HepG2 (cell line): Measurements from ENCODE around the gene ALOX15. TPM values are rescaled to one million over a fixed set of nuclear protein-coding genes. Genes with fewer than 3 reads are reported as not detected.

Source experiments
- ATAC-seq: fragments of 200-7000 bp; cut with Tn5 transposase; 3 replicates; pipeline ENCODE4 v1.9.1; 2020; ENCODE audit warnings: mild to moderate bottlenecking, moderate library complexity
- BruUV-seq: library from RNA; stranded (reverse); fragments of 400-500 nt; replicated peaks from 2 replicates; lab custom pipeline; 2021; lab: Mats Ljungman, UMichigan
- CTCF ChIA-PET: fragments of 300-600 bp; formaldehyde crosslinking; extraction: SDS; loops from one replicate; lab custom pipeline; 2021; ENCODE audit warnings: low total read pairs, inconsistent platforms, low intra/inter-chr PET ratio; lab: Yijun Ruan, JAX
- POLR2A ChIA-PET: fragments of 350-600 bp; sonication (Branson Sonifier 250); formaldehyde crosslinking; loops from one replicate; lab custom pipeline; 2020; ENCODE audit warnings: antibody characterized with exemption, inconsistent platforms; lab: Yijun Ruan, JAX
- DNase-seq: peaks from one replicate; pipeline ENCODE4 v3.0.0-alpha.2; 2015; ENCODE audit warnings: low spot score
- FAIRE-seq: peaks from 3 replicates; lab custom pipeline; 2011; peaks lifted over from hg19 to GRCh38; lab: Jason Lieb, UNC
- H2AFZ ChIP-seq: one replicate; pipeline ENCODE4 v1.6.1; 2011; ENCODE audit warnings: low read length, inconsistent platforms
- H3K27ac ChIP-seq: fragments of 300-600 bp; 3 replicates; pipeline ENCODE4 v1.8.0; 2011; ENCODE audit warnings: mixed run types, mild to moderate bottlenecking, mixed read lengths, low read length, inconsistent platforms; ENCODE audit not compliant: insufficient read depth; ENCODE audit errors: extremely low read length
- H3K27me3 ChIP-seq, 2 experiments: fragments of 200-600 bp in 1 of 2; 2 replicates in 1 of 2; 3 replicates in 1 of 2; pipeline versions ENCODE4 v1.6.0 to v1.8.0; 2011; ENCODE audit warnings: low read length in 2 of 2, mild to moderate bottlenecking in 2 of 2, moderate library complexity in 2 of 2, inconsistent platforms in 1 of 2; ENCODE audit not compliant: insufficient read depth in 2 of 2, control insufficient read depth in 1 of 2
- H3K36me3 ChIP-seq, 2 experiments: fragments of 200-600 bp in 1 of 2; replicated peaks in 1 of 2; 2 replicates in 1 of 2; 3 replicates in 1 of 2; pipeline versions ENCODE4 v1.5.1 to v1.8.0; 2011; ENCODE audit warnings: low read length in 2 of 2, inconsistent platforms in 1 of 2; ENCODE audit not compliant: insufficient read depth in 2 of 2, control insufficient read depth in 1 of 2
- H3K4me1 ChIP-seq: 2 replicates; pipeline ENCODE4 v1.5.1; 2012; ENCODE audit warnings: low read length, inconsistent platforms; ENCODE audit not compliant: insufficient read depth
- H3K4me2 ChIP-seq: 2 replicates; pipeline ENCODE4 v1.6.0; 2011; ENCODE audit warnings: low read depth, low read length, inconsistent platforms
- H3K4me3 ChIP-seq, 3 experiments: fragments of 200-600 bp in 1 of 3; sonication (generic), shearing (Covaris generic) in 1 of 3; replicated peaks in 1 of 3; 2 replicates each; pipeline ENCODE4 v1.5.1; 2011 to 2016; ENCODE audit warnings: low read length in 3 of 3, inconsistent platforms in 2 of 3, low read depth in 2 of 3, mild to moderate bottlenecking in 2 of 3, control low read depth in 1 of 3, mixed read lengths in 1 of 3; ENCODE audit not compliant: insufficient read depth in 1 of 3
- H3K79me2 ChIP-seq: one replicate; pipeline ENCODE4 v1.6.1; 2011; ENCODE audit warnings: low read length, inconsistent platforms; ENCODE audit not compliant: insufficient read depth
- H3K9ac ChIP-seq: 2 replicates; pipeline ENCODE4 v1.6.0; 2011; ENCODE audit warnings: mild to moderate bottlenecking, low read depth, low read length, inconsistent platforms; ENCODE audit not compliant: insufficient read depth
- H3K9me3 ChIP-seq: 2 replicates; pipeline ENCODE4 v1.5.1; 2012; ENCODE audit warnings: mild to moderate bottlenecking, low read length
- H4K20me1 ChIP-seq: 2 replicates; pipeline ENCODE4 v1.6.0; 2011; ENCODE audit warnings: inconsistent platforms, mild to moderate bottlenecking, low read length, moderate library complexity; ENCODE audit not compliant: insufficient read depth
- ATF1 ChIP-seq: IDR thresholded peaks from 2 replicates; pipeline ENCODE4 v1.6.1; 2016; ENCODE audit warnings: mild to moderate bottlenecking, control low read depth
- CENPBD1 ChIP-seq: sonication (generic); formaldehyde crosslinking; IDR thresholded peaks from 2 replicates; pipeline ENCODE4 v1.8.0; 2022; ENCODE audit warnings: missing genetic modification reagents, low read depth, mild to moderate bottlenecking, borderline replicate concordance
- CENPT ChIP-seq: sonication (generic); formaldehyde crosslinking; IDR thresholded peaks from 2 replicates; pipeline ENCODE4 v1.8.0; 2022; ENCODE audit warnings: low read depth, mild to moderate bottlenecking, moderate library complexity, missing genetic modification reagents
- CHCHD3 ChIP-seq: sonication (generic); formaldehyde crosslinking; IDR thresholded peaks from 2 replicates; pipeline ENCODE4 v1.8.0; 2022; ENCODE audit warnings: mild to moderate bottlenecking, missing genetic modification reagents, moderate library complexity
- IKZF1 ChIP-seq: fragments of 450-650 bp; IDR thresholded peaks from 2 replicates; pipeline ENCODE4 v1.7.1; 2016
- SCMH1 ChIP-seq: sonication (generic); formaldehyde crosslinking; IDR thresholded peaks from 2 replicates; pipeline ENCODE4 v1.9.0; 2021; ENCODE audit warnings: missing genetic modification reagents, mild to moderate bottlenecking, borderline replicate concordance
- SOX13 ChIP-seq, 3 experiments: fragments of 450-650 bp in 1 of 3; sonication (generic) in 1 of 3; formaldehyde crosslinking in 1 of 3; IDR thresholded peaks in 2 of 3; conservative IDR thresholded peaks in 1 of 3; 2 replicates each; pipeline versions ENCODE4 v1.5.0 to v1.6.1; 2016 to 2020; ENCODE audit warnings: antibody characterized with exemption in 1 of 3, mild to moderate bottlenecking in 1 of 3, missing compliant biosample characterization in 1 of 3, missing genetic modification reagents in 1 of 3, moderate library complexity in 1 of 3
- SRSF9 ChIP-seq: fragments of 200-400 bp; formaldehyde crosslinking; IDR thresholded peaks from 2 replicates; pipeline ENCODE4 v1.6.1; 2018; ENCODE audit warnings: borderline replicate concordance, mild to moderate bottlenecking, low read depth, low read length; ENCODE audit not compliant: insufficient read depth, poor library complexity, severe bottlenecking
- TEAD2 ChIP-seq: sonication (generic); formaldehyde crosslinking; IDR thresholded peaks from 2 replicates; pipeline ENCODE4 v1.9.0; 2021; ENCODE audit warnings: missing genetic modification reagents
- THYN1 ChIP-seq: sonication (generic); formaldehyde crosslinking; IDR thresholded peaks from 2 replicates; pipeline ENCODE4 v1.8.1; 2023; ENCODE audit warnings: low read depth, mild to moderate bottlenecking, moderate library complexity, missing genetic modification reagents, borderline replicate concordance
- TOPORS ChIP-seq: sonication (generic); formaldehyde crosslinking; IDR thresholded peaks from 2 replicates; pipeline ENCODE4 v1.8.0; 2023; ENCODE audit warnings: mild to moderate bottlenecking, missing genetic modification reagents
- ZBTB14 ChIP-seq: sonication (generic); formaldehyde crosslinking; IDR thresholded peaks from 2 replicates; pipeline ENCODE4 v1.4.0; 2020; ENCODE audit warnings: missing genetic modification reagents
- ZNF101 ChIP-seq: sonication (generic); formaldehyde crosslinking; IDR thresholded peaks from 2 replicates; pipeline ENCODE4 v1.4.0; 2020; ENCODE audit warnings: mild to moderate bottlenecking, low read depth, missing genetic modification reagents, borderline replicate concordance
- ZNF775 ChIP-seq: sonication (generic); formaldehyde crosslinking; IDR thresholded peaks from 2 replicates; pipeline ENCODE4 v1.4.0; 2020; ENCODE audit warnings: missing genetic modification reagents, mild to moderate bottlenecking, moderate library complexity, borderline replicate concordance
- ZNF782 ChIP-seq: sonication (generic); formaldehyde crosslinking; IDR thresholded peaks from 2 replicates; pipeline ENCODE4 v1.4.0; 2020; ENCODE audit warnings: missing genetic modification reagents, mild to moderate bottlenecking, borderline replicate concordance
- ZNF839 ChIP-seq: sonication (generic); formaldehyde crosslinking; IDR thresholded peaks from 2 replicates; pipeline ENCODE4 v1.4.0; 2020; ENCODE audit warnings: missing genetic modification reagents, mild to moderate bottlenecking, borderline replicate concordance
- WGBS: methylation state at CpG from one replicate; pipeline ENCODE4 v1.1.6; 2017; ENCODE audit warnings: low lambda C conversion rate; 5-methylcytosine and 5-hydroxymethylcytosine counted together
- in situ Hi-C: cut with HindIII; loops from 2 replicates; pipeline ENCODE4 v1.10.0; 2017; ENCODE audit warnings: low pct_unique_long_range_greater_than_20kb; ENCODE audit not compliant: extremely low pct_ligation_motif_present
- intact Hi-C: fragments of 100-400 bp; cut with micrococcal nuclease; formaldehyde crosslinking; loops from one replicate; pipeline ENCODE4 v1.10.0; 2022; ENCODE audit not compliant: unreplicated experiment
- polyA plus RNA-seq, 8 experiments: library from polyadenylated mRNA; depleted of rRNA in 3 of 8; stranded (reverse) in 7 of 8; unstranded in 1 of 8; fragments of >200 nt; fragmentation: Illumina TruSeq in 4 of 8; extraction: Trizol in 4 of 8; gene quantifications; 2 replicates each; pipeline versions ENCODE4 v1.2.1 to v1.2.3, GENCODE V29; 2011 to 2016; ENCODE audit warnings: low read depth in 4 of 8, missing spikeins in 1 of 8, mixed read lengths in 1 of 8; ENCODE audit not compliant: insufficient read depth in 1 of 8
- total RNA-seq, 5 experiments: library from RNA; depleted of rRNA; stranded (reverse); fragments of >200 nt; fragmentation: Illumina TruSeq; extraction: Trizol; gene quantifications; 2 replicates each; pipeline ENCODE4 v1.2.3, GENCODE V29; 2016; ENCODE audit warnings: low read depth in 1 of 5

The ALOX15 gene
- total and polyA plus RNA-seq, 2 of the 13 experiments (the other 11 are each of a cell fraction or from before 2014, with no cell fraction given), result 0.04 TPM; not detected in 1

- no peaks in the 10 kb centered on the region for H4K20me1 ChIP-seq
- FAIRE-seq, result no peak
- in situ Hi-C loops, result loop anchor here (5.0 kb wide), 1 partner anchor 53 kb away; no protein-coding TSS in a partner anchor
- ChIA-PET POLR2A (no interaction called here), CTCF (no interaction called here)
- H3K4me1 ChIP-seq, result peaks cover 11% of the 10 kb centered on the region
- TF ChIP-seq ZNF782 (CRISPR knock-in tag) (no peak), ZNF101 (no peak), SRSF9 (peak; percentile 68)
- TF ChIP-seq, all 625 proteins: peak for 1
- no peak for ATAC-seq
- no peaks in the 10 kb centered on the region for H3K79me2 ChIP-seq
- no peaks in the 10 kb centered on the region for H3K36me3 ChIP-seq
- peaks cover 0 to 3% of the 10 kb centered on the region in 2 experiments; a peak in 1 of 5 replicates for H3K27me3 ChIP-seq
- H3K4me2 ChIP-seq, result no peak overlapping the region
- H2AFZ ChIP-seq, result no peak overlapping the region
- DNase-seq, result no peak
- 84% methylated on average over 4 of the region's 4 CpGs for WGBS
- H3K9me3 ChIP-seq, result no peaks in the 10 kb centered on the region
- H3K27ac ChIP-seq, result no peak overlapping the region
- no TSS peak for BruUV-seq
- no peak overlapping the region for H3K9ac ChIP-seq
- intact Hi-C loops, result no loop called here
- no peak overlapping the region for H3K4me3 ChIP-seq
Measured at GRCh38 chr17:4620531-4621101, 20.9 kb downstream of the ALOX15 start.

- in situ Hi-C loops, result no loop called here
- DNase-seq (no peak), ATAC-seq (no peak), FAIRE-seq (no peak)
- intact Hi-C loops, result no loop called here
- ChIA-PET CTCF (no interaction called here), POLR2A (no interaction called here)
- H3K4me3 ChIP-seq, result no peak overlapping the region
- H3K4me1 ChIP-seq, result peaks cover 9% of the 10 kb centered on the region
- no peak overlapping the region for H3K9ac ChIP-seq
- no peaks in the 10 kb centered on the region; a peak in 1 of 5 replicates for H3K27me3 ChIP-seq
- no peak overlapping the region for H3K27ac ChIP-seq
- 55% methylated on average over 15 of the region's 15 CpGs for WGBS
- no peak overlapping the region for H2AFZ ChIP-seq
- H3K36me3 ChIP-seq, result no peaks in the 10 kb centered on the region
- BruUV-seq, result no TSS peak
- no peak overlapping the region for H3K4me2 ChIP-seq
- H4K20me1 ChIP-seq, result no peaks in the 10 kb centered on the region
- no peaks in the 10 kb centered on the region for H3K9me3 ChIP-seq
- H3K79me2 ChIP-seq, result no peaks in the 10 kb centered on the region
- no peak for TF ChIP-seq SCMH1 (CRISPR knock-in tag)
- no peak for TF ChIP-seq THYN1 (CRISPR knock-in tag)
- no peak for TF ChIP-seq ZNF775 (CRISPR knock-in tag)
- no peak for TF ChIP-seq TEAD2
- TF ChIP-seq CENPBD1 (CRISPR knock-in tag), result no peak
- TF ChIP-seq CHCHD3 (CRISPR knock-in tag), result no peak
- TF ChIP-seq ATF1 (CRISPR knock-in tag), result no peak
- no peak for TF ChIP-seq ZBTB14
- no peak for TF ChIP-seq CENPT (CRISPR knock-in tag)
- TF ChIP-seq SOX13 (IDR thresholded peaks at IDR 0.05), result no peak
- no peak for TF ChIP-seq SOX13 (CRISPR knock-in tag; conservative IDR thresholded peaks at IDR 0.05 in 1 of 2, IDR thresholded peaks at IDR 0.05 in 1 of 2)
- no peak for TF ChIP-seq TOPORS (CRISPR knock-in tag)
- TF ChIP-seq ZNF839, result no peak
- TF ChIP-seq IKZF1, result no peak
Measured at GRCh38 chr17:4617590-4618351, 23.7 kb downstream of the ALOX15 start.
